ENCODE results near the gene FAM98B. TPM values are rescaled to one million over a fixed set of nuclear protein-coding genes. Genes with fewer than 3 reads are reported as not detected.

Gene FAM98B
- total and polyA plus RNA-seq, 10 donors, result 5.7 to 32.3 (median 16.4) TPM

- intact Hi-C loops (cut with DNase I; ENCODE audit: low total_unique reads), result loop anchor here (10.0 kb wide), 1 partner anchor 219 kb away; no protein-coding TSS in a partner anchor
- WGBS, 5 donors, result 95 to 100% (median 95%) methylated on average over 1 of the region's 1 CpG
- no peak overlapping the region for H3K27ac ChIP-seq
- peaks cover 3 to 79% (median 35%) of the 10 kb centered on the region in 6 donors for H3K36me3 ChIP-seq
- no peak overlapping the region for H3K4me3 ChIP-seq
- peaks cover 0 to 14% (median 0%) of the 10 kb centered on the region in 6 donors for H3K4me1 ChIP-seq
- TF ChIP-seq POLR2A (IDR thresholded peaks at IDR 0.05) (no peak), POLR2AphosphoS5 (IDR thresholded peaks at IDR 0.05) (no peak), CTCF (IDR thresholded peaks at IDR 0.05 in 8 of 11, conservative IDR thresholded peaks at IDR 0.05 in 3 of 11) (no peak)
- no peaks in the 10 kb centered on the region for H3K9me3 ChIP-seq
- no peak for DNase-seq
- H3K27me3 ChIP-seq (replicated peaks in 1 of 7), result no peaks in the 10 kb centered on the region
These were observed 22.2 kb downstream of the FAM98B start for GRCh38 chr15:38476120-38476519.

- intact Hi-C loops (cut with DNase I; ENCODE audit: low total_unique reads), result loop anchor here (10.0 kb wide), 1 partner anchor 217 kb away; no protein-coding TSS in a partner anchor
- H3K4me1 ChIP-seq, result peaks cover 0 to 16% (median 0%) of the 10 kb centered on the region in 6 donors
- H3K9me3 ChIP-seq, result no peaks in the 10 kb centered on the region
- H3K27me3 ChIP-seq (replicated peaks in 1 of 7), result no peaks in the 10 kb centered on the region
- DNase-seq, result no peak
- no peak for TF ChIP-seq POLR2AphosphoS5 (IDR thresholded peaks at IDR 0.05)
- TF ChIP-seq CTCF (IDR thresholded peaks at IDR 0.05 in 8 of 11, conservative IDR thresholded peaks at IDR 0.05 in 3 of 11), result no peak
- TF ChIP-seq POLR2A (IDR thresholded peaks at IDR 0.05), result no peak
- 86 to 96% (median 94%) methylated on average over 4 of the region's 4 CpGs for WGBS, 5 donors
- H3K4me3 ChIP-seq, result no peak overlapping the region
- H3K27ac ChIP-seq, result no peak overlapping the region
- H3K36me3 ChIP-seq, result peaks cover 3 to 83% (median 37%) of the 10 kb centered on the region in 6 donors
These were observed 23.7 kb downstream of the FAM98B start for GRCh38 chr15:38477637-38478036.

- Histone ChIP-seq H3K4me1 (peaks cover 0 to 17% (median 0%) of the 10 kb centered on the region in 6 donors), H3K36me3 (peaks cover 3 to 79% (median 30%) of the 10 kb centered on the region in 6 donors), H3K4me3 (no peak overlapping the region), H3K9me3 (no peaks in the 10 kb centered on the region), H3K27ac (no peak overlapping the region), H3K27me3 (replicated peaks in 1 of 7) (no peaks in the 10 kb centered on the region)
- no peak for TF ChIP-seq POLR2AphosphoS5 (IDR thresholded peaks at IDR 0.05)
- TF ChIP-seq POLR2A (IDR thresholded peaks at IDR 0.05), result no peak
- TF ChIP-seq CTCF (IDR thresholded peaks at IDR 0.05 in 8 of 11, conservative IDR thresholded peaks at IDR 0.05 in 3 of 11), result no peak
- DNase-seq, result no peak
- intact Hi-C loops (cut with DNase I; ENCODE audit: low total_unique reads), result loop anchor here (10.0 kb wide), 1 partner anchor 216 kb away; no protein-coding TSS in a partner anchor
These were observed 25.3 kb downstream of the FAM98B start for GRCh38 chr15:38479266-38479665.

GRCh38 chr15:38479756-38480155 is 25.8 kb downstream of the FAM98B start:
- no peaks in the 10 kb centered on the region for H3K27me3 ChIP-seq (replicated peaks in 1 of 7)
- no peaks in the 10 kb centered on the region for H3K9me3 ChIP-seq
- 92 to 96% (median 92%) methylated on average over 1 of the region's 1 CpG for WGBS, 5 donors
- peaks cover 0 to 15% (median 0%) of the 10 kb centered on the region in 6 donors for H3K4me1 ChIP-seq
- no peak for DNase-seq
- H3K4me3 ChIP-seq, result no peak overlapping the region
- intact Hi-C loops (cut with DNase I; ENCODE audit: low total_unique reads), result loop anchor here (10.0 kb wide), 1 partner anchor 215 kb away; no protein-coding TSS in a partner anchor
- no peak overlapping the region for H3K27ac ChIP-seq
- H3K36me3 ChIP-seq, result peaks cover 3 to 78% (median 26%) of the 10 kb centered on the region in 6 donors
- TF ChIP-seq CTCF (IDR thresholded peaks at IDR 0.05 in 8 of 11, conservative IDR thresholded peaks at IDR 0.05 in 3 of 11), result no peak
- TF ChIP-seq POLR2A (IDR thresholded peaks at IDR 0.05), result no peak
- TF ChIP-seq POLR2AphosphoS5 (IDR thresholded peaks at IDR 0.05), result no peak

Data from spleen (tissue), 11 donors.